Stimulated activated CD8-positive, alpha-beta memory T cell treated with anti-CD3 and anti-CD28 coated beads, Interleukin-4, amount 100 ng/mL, for 48 hours (primary cell): Measurements from ENCODE around the gene USP21.
"Not testable (repeated sequence)": the region's sequence is repeated elsewhere in the genome, so short reads cannot be mapped to it uniquely, and the experiment has no call there.

Experiments used
- DNase-seq: peaks from one replicate; pipeline ENCODE4 v3.0.0-alpha.2; 2020

Gene USP21, protein sequence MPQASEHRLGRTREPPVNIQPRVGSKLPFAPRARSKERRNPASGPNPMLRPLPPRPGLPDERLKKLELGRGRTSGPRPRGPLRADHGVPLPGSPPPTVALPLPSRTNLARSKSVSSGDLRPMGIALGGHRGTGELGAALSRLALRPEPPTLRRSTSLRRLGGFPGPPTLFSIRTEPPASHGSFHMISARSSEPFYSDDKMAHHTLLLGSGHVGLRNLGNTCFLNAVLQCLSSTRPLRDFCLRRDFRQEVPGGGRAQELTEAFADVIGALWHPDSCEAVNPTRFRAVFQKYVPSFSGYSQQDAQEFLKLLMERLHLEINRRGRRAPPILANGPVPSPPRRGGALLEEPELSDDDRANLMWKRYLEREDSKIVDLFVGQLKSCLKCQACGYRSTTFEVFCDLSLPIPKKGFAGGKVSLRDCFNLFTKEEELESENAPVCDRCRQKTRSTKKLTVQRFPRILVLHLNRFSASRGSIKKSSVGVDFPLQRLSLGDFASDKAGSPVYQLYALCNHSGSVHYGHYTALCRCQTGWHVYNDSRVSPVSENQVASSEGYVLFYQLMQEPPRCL

DNA sequence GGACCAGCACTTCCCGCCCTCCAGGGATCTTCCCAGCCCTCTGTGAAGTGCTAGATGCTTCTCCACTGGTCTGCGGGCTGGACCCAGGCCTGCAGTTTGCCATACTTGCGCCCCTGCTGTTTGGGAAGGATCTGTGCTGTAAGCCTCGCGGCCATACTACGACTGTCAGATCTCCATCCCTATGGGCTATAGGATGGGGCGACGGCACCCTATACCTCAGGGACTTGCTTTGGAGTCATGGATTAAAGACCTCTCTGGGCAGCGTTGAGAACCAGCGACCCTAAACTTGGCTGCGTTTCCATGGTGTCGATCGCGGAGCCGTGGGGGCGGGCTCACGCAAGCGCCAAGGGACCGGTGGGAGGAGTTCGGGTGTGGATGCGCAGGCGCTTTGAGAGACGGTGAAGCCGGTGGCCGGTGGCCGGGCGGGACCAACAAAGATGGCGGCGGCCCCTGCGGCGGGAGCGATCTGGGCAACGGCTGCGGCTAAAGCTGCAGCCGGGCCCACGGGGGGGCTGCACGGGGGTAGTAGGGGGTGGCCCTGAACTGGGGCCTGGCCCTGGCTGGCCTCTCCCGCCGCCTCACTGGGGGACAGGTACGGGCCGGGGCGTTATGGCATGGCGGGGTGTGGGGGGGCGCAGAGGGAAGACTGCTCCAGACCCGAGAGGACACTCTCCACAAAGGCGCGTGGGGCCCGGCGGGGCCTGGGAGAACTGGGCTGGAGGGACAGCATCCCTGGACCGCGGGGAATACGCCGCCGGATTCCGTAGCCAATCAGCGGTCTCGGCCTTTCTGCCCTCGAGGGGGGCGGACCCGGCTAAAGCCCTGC, at the start of gene USP21:
USP21 (plus strand) TSS at position 414 of the 826 bp plus-strand sequence. CDS start 1,141 bp downstream, outside the sequence.
- peak; percentile 95 for DNase-seq

DNA sequence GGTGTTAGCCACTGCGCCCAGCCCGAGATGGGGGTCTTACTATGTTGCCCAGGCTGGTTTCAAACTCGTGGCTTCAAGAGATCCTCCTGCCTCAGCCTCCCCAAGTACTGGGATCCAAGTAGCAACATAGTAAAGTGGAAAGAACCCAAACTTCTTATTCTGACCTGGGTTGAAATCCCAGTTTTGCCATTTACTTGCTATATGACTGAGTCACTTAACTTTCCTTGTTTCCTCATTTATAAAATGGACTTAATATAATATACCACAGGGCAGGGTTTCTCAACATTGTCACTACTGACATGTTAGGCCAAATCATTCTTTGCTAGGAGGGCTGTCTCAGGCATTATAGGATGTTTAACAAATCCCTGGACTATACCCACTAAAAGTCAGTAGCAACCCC, 48.2 kb upstream of the USP21 start:
- no peak for DNase-seq

DNA sequence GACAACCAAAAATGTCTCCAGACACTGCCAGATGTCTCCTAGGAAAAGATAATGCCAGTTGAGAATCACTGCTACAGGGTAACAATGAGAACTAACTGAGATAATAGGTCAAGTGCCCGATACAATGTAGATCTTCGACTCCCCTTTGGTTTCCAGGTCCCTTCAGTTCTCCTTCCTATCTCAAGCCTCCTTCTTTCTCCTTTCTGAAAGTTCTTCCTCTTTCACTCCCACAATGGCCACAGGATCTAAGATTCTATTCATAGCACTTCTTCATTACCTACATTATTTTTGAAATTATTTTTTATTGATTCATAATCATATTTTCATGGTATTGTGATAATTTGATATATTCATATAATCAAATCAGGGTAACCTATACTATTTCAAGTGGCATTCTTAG, 47.8 kb upstream of the USP21 start:
- no peak for DNase-seq

DNA sequence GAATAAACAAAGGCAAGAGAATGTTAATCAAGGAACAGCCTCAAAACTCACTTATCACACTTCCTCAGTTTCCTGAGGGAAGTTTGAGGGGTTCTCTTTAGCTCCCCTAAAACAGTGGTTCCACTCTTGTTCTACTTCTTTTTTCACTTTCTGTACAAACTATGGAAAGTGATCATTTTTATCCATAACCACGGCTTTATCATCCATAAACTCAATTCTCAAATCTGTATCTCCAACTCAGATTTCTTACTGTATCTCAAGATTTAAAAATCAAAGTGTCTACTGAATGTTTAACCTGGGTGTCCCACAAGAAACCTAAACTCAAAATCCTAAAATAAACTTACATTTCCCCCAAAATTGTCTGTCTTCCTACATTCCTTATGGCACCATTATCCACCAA, 45.4 kb upstream of the USP21 start:
- no peak for DNase-seq

DNA sequence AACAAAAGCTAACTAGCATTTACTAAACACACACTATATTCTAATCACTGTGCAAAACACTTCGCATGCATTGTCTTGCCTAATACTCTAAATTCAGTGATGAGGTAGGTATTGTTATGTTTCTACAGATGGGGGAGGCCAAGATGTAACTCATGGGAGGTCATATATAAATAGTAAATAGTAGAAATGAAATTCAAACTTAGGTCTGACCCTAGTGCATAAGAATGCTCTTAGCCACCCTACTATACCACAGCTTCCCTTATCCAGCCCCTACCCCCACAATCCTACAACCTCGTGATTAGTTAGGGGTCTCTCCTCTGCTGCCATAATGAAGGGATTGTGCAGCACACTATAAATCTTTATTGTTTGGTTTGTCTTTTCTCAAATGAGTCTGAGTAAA, 44.7 kb upstream of the USP21 start:
- no peak for DNase-seq

DNA sequence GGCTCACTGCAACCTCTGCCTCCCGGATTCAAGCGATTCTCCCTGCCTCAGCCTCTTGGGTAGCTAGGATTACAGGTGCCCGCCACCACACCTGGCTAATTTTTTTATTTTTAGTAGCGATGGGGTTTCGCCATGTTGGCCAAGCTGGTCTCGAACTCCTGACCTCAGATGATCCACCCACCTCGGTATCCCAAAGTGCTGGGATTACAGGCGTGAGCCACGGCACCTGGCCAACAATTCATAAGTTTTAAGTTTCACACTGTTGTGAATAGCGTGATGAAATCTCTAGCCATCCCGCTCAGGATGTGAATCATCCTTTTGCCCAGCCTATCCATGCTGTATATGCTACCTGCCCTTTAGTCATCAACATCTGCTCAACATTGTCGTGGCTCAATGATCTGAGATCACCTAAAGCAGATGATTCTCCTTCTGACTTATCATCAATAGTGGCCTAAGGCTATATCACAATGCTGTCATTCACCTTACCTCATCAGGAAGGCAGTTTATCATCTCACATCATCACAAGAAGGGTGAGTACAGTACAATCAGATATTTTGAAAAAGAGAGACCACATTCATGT, 44.1 kb upstream of the USP21 start:
- peak; percentile 62 for DNase-seq

DNA sequence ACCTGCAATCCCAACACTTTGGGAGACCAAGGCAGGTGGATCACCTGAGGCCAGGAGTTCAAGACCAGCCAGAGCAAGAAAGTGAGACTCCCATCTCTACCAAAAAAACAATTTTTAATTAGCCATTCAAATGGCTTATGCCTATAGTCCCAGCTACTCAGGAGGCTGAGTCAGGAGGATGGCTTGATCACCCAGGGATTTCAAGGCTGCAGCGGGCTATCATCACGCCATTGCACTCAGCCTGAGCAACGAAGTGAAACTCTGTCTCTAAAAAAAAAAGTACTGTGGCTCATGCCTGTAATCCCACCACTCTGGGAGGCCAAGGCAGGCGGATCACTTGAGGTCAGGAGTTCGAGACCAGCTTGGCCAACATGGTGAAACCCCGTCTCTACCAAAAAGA, 43.3 kb upstream of the USP21 start:
- DNase-seq = not testable (repeated sequence)

DNA sequence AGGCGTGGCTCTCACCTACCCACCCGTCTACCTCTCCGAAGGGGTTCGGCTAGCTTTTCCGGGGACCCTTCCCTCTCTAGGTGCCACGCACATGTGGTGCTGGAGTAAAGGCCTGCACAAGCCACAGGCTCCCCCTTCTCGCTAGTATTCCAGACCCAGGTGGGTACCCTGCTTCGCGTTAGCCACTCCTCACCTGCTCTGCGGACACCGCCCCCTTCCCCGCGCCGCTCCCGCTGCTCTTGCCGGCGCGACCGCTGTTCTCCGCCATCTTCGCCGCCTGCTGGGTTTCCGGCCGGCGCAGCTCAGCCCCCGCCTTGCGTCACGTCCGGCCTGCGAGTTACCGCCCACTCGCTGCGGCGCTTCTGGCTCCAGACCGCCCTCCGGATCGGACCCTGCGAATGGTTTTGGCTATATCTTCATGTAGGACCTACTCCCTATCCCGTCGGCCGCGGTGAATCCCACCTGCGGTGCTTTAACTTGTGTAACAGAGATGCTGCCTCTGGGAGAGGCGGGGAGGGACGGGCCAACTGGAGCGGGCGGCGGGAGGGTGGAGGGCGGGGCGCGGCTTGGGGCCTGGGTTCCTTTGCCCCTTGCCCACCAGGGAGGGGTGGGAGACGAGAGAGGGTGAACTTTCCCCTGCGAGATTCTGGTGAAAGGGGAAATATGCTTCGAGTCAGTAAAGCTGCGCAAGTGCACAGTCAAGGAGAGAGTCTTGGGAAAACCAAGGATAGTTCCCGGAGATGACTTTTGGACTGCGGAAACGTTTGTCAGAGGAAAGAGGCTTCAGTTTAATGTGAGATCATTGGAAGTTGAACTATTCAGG, 41.3 kb upstream of the USP21 start, which contains the start of the genes NIT1 and PFDN2:
NIT1 (plus strand) TSS at position 347 of the 823 bp plus-strand sequence; CDS start at position 419, 72 bp downstream.
PFDN2 (minus strand) TSS at position 279 of the 823 bp plus-strand sequence; CDS start at position 268, 11 bp downstream.
- peak; percentile 92 for DNase-seq

DNA sequence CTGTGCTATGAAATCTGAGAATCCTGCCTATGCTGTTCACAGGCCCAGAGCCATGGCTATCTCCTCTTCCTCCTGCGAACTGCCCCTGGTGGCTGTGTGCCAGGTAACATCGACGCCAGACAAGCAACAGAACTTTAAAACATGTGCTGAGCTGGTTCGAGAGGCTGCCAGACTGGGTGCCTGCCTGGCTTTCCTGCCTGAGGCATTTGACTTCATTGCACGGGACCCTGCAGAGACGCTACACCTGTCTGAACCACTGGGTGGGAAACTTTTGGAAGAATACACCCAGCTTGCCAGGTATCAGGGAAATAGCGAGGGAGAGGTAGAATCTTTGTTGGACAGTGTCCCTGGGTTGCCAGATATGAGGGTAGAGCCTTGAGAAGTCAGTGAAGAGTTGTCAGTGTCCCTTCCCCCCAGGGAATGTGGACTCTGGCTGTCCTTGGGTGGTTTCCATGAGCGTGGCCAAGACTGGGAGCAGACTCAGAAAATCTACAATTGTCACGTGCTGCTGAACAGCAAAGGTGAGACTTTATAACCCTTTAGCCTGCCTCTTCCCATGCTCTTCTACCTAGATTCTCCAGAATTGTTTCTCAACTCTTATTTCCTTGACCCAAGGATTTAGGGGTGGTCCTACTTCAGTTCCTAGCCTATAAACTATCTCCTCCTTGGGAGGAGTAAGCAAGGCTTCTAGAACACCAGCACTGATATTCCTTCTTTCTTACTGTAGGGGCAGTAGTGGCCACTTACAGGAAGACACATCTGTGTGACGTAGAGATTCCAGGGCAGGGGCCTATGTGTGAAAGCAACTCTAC, 40.0 kb upstream of the USP21 start:
- DNase-seq = peak; percentile 72

DNA sequence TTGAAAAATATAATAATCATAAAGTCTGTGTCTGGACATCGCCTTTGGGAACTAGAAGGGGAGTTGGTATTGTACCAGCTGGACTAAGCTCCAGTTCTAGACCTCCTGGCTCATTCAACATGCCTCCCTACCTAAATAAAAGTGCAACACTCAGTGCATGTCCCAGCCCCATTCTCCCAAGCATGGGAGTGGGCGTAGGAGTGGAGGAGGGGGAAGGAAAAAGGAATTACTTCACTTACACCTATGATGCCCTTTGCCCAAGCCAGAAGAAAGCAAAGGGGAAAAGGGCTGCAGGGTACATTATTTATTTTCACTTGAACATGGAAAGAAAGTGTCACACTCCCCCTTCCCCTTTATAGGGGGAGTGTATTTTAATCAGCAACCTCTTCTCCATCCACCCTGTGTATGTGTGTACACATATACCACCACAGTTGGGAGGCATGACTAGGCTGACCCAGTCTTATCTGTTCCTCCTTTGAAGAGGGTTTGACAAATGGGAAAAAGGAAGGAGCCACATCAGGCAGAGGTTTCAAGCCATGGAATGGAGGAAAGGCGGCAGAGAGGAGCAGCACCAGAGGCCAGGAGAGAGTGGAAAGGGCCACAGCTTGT, 38.2 kb upstream of the USP21 start:
- DNase-seq = no peak

DNA sequence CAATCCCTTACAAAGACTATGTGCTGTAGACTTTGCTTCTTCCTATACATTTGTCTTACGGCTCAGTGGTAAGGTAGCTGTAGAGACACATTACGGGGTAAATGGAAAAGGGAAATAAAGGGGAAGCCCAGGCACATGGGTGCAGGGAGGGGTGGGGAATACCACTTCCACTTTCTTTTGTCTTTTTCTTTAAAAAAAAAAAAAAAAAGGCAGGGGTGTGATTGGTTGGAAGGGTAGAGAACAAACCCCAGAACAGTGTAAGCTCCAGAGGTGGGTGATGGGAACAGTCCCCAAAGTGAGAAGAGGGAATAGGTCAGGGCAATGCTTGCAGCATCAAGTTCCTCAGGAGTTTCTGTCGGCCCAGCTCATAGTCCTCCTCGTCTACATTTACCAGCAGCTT, 37.5 kb upstream of the USP21 start:
- no peak for DNase-seq

DNA sequence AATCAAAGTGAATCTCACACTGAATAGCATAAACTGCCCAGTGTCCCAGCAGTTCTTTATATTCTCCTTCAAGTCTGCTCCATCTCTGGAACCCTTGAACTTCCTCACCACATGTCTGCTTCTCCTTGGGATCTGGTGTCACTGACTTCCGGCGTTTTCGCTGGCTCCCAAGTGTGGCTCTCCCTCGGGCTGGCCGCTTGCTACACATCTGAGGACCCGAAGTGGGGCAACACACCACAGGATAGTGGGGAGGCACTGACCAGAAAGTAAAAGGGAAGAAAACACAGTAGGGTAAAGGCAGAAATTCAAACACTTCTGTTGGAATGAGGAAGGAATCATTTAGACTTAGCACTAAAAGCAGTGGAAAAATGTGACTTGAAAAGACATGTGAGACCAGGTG, 36.3 kb upstream of the USP21 start:
- no peak for DNase-seq

DNA sequence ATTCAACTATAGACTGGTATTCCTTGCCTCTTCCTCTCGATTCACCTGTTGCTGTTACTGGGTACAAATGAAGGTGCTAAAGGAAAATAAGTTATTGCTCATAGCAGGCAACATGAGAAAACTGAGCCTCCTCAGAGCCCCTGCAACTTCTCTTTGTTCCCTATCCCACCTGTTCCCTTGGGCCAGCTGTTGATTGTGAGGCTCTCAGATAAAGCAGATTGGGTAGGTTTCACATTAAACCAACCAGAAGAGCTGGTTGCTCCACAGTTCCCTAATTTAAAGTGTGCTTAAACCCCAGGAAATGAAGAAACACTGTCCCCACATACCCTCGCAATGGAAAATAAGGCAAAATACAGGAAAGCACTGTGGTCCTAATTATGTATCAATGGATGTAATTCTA, 31.7 kb upstream of the USP21 start:
- no peak for DNase-seq

DNA sequence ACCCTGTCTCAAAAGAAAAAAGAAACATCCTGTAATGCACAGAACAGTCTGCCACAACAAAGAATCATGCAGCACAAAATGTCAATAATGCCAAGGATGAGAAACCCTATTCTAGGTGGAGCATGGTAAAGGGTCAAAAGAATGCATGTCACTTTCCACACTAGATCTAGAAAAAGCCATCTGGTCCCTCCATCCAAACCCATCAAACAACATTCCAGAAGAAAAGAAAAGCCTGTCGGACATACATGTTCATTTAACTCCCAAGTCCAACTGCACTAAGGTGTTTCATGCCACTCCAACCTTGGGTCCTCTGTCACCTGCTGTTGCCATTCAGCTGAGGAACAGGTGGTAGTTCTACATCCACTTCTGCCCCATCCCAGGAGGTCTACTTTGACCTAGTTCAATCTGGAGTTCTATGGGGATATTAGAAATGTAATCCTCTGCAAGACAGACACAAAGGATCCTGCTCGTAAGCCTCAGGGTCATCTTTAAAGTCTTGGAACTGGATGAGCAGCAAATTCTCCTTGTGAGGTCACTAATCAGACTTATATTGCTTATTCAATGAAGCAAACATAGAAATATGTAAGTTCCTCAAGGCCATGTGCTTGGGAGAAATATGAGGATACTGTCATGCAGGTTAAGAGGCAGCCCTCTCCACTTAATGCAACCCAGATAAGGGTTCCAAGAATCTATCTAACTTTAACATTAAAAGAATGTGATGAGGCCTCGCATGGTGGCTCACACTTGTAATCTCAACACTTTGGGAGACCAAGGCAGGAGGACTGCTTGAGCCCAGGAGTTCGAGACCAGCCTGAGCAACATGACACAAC, 30.5 kb upstream of the USP21 start:
- no peak for DNase-seq

DNA sequence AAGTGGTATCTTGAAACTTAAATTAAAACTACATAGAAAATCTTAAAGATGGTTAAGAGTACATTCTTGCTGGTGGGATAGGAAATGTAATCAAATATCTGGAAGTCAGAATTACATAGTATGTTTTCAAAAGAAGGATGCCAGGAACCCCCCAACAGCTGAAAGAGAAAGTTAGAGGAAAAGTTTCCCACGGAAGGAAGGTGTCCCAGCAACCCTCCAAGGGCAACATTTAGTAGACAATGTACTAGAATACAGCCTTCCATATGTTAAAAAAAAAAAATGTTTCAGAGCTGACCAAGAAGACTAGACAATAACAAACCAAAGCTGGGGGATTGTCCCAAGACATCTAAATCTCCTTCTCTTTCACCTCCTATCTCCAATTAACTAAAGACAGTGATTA, 29.0 kb upstream of the USP21 start:
- no peak for DNase-seq

DNA sequence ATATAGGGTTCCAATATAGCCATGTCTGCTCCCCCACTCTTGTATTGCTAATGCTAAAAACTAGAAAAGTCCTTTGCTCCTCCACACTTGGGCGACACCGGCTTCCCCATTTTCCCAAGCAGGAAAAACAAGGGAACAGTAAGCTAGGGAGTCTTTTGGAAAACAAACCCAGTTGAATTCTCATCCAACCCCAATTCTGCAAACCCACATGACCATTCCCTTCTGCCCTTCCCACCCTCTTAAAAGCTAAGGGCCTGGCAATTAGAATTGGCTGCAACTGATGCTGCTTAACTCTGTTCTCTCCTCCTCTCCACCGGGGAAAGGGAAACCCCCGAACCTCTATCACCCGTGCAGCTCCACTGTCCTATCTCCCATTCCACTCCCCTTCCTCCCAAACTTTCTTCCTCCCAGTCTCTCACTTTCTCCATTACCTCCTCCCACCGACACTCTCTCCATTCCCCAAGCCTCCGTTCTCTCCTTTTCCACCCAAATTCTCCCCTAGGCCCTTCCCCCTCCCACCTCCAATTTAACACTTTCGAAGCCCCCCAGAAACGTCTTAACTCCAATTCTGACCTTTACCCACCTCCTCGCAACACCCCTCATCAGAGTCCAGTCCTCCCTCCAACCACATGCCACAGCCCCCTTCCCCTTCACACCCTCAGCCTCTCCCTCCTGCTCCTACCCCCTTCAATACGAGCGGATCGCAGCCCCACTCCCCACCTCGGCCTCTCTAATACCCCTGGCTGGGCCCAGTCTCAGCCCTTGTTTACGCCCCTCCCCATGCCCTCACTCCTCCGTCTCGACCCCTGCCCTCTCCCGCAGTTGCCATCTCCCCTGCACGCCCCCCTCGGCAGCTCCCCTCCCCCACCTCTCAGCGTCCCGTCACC, 27.5 kb upstream of the USP21 start:
- no peak for DNase-seq

DNA sequence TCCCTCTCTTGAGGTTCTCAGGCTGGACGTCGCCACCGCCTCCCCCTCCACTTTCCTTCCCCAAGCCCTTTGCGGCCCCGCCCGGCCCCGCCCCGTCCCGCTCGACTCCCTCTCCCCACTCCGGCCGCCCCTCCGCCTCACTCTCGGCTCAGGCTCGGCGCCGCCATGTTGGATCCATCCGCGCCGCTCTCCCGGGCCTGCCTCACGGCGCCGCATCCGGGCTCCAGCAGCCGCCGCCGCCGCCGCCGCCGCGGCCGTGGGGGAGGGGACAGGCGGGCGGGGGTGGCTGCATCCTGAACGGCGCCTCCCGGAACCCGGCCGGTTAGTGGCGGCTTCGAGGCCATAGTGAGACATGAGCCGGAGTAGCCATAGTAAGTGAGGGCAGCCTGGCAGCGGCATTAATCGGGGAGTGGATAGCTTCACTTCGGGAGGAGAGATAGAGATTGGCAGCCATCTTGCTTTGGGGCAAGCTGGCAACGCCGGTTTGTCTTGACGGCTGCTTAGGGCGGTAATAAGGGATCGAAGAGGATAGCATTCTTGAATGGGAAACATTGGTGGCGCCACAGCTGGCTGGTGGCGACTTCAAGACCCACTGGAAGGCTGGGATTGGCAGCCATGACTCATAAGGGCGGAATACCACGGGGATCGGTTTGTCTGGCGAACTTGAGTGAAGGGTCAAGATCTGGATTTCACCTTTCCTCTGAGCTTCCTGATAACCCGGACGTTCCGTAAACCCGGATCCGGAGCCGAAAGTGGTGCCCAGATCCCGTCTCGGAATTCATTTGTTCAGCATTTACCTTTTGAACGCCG, 26.7 kb upstream of the USP21 start, which contains the start of gene DEDD:
DEDD (minus strand) TSS at position 258 of the 810 bp plus-strand sequence. CDS start 8,205 bp downstream, outside the sequence.
- peak; percentile 90 for DNase-seq
